HG03159 (cell line): ENCODE data around the gene MGAT4C.

Experiments
- ATAC-seq: cut with Tn5 transposase; IDR thresholded peaks from one replicate; pipeline ENCODE4 v1.9.1; 2021; ENCODE audit warnings: mild to moderate bottlenecking, moderate library complexity; ENCODE audit not compliant: unreplicated experiment

Gene MGAT4C

DNA sequence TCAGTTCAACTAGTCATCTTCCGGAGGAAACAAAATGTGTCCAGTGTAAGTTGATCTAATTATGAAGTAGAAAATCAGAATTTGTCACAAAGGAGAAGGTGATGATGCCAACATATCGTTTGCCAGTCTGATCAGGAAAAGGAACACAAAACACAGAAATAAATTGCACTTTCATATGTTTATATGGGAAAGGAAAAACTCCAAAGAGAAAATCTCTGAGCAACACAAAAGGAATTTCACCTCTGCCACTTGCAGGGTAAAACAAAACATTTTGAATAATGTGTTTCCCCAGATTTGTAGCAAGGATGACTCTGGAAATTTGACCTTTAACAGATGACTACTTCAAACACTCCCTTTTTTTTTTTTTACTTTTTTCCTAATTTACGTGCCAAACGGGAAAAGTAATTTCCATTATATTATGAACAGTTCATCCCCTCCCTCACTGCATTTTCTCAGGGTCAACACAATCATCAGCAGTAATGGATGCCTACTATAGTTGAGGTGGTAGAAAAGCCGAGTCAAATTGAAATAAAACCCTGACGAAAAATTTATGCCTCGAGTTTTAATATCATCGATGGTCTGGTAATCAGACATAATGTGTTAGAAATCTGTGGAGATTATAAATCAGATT is 25.6 kb downstream of the MGAT4C start:
- ATAC-seq = no peak

DNA sequence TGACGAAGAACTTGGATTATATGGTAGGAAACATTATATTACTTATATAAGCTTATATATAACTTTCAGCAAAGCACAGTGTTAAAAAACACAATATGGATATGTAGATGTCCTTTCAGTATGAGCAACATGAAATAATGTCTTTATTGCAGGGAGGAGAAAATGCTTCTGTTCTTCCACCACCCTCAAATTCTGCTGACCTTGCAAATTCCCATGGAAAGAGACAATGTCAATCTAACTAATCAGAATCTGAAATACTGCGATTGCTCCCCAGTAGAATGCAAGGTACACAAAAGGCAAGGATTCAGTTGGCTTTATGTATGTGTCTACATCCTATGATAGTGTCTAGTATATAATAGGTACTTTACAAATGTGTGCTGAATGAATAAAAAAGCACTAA is 26.4 kb downstream of the MGAT4C start:
- no peak for ATAC-seq

DNA sequence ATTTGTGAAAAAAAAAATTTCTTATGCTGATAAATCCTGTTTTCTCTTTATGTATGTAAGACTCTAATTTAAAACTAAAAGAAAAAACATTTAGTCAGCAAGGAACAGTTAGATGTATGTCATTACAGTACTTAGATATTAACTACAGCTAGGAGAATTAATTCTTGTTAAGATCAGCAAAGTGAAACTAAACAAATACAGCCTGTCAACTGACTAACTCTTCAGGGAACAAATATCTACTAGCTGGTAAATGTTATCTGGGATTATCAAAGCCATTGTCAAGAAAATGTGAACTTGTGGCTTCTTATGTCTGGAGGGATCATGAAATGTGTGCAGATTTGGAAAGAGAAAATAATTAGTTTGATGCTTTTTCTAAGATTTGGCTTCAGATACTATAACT is 27.5 kb downstream of the MGAT4C start:
- ATAC-seq = no peak

- ATAC-seq = no peak
Observed at GRCh38 chr12:86226481-86226880, 29.7 kb downstream of the MGAT4C start.

GRCh38 chr12:86216591-86216990 is 39.6 kb downstream of the MGAT4C start:
- ATAC-seq = no peak

- no peak for ATAC-seq
Observed at GRCh38 chr12:86213012-86213411, 43.2 kb downstream of the MGAT4C start.

DNA sequence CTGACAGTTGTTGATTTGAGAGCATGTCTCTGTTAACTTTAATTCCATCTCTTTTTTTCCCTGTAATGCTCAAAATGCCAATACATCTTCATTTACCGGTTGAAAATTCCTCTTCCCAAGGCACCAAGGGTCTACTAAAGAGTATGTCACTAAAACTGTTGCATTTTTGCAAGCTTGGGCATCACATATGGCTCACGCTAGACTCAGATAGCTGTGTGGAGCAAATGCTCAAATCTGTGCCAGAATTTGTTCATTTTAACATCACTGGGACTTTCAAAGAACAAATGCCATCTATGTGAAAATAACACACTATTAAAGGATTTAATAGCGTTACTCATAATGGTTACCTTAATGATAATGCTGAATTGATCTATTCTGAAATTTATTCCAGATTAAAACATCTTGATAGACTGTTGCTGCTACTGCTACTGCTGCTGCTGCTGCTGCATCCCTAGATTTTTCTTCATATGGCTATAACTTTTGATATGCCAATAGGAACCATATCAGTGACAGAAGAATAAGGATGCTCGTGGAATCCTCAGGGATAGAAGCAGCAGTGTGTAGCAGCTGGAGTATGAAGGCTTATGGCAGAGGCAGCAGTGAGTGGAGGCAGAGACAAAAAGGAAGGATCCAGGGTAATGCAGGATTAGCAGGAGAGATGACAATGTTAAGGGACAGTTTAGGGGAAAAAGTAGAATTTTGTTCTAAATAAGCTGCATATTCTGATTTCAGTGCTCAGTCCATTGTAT is 57.3 kb downstream of the MGAT4C start:
- no peak for ATAC-seq

DNA sequence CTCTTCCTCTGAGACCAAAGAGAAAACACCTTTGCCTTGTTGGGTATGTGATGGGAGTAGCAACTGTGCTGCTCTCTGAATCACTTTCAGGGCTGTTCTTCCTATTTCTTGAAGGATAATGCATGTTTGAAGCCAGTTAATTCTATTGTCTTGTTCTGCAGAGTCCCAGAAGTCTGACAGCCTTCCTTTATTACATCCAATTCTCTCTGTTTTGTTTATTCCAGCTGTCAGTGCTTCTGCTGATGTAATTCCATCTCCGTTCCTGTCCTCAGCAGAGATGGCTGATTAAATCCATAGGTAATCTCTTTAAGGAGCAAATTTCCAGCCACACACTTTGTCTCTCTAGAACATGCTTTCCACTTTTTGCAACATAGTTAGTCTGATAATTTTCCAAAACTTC is 59.7 kb downstream of the MGAT4C start:
- ATAC-seq = no peak

- ATAC-seq = no peak
Observed at GRCh38 chr12:86194721-86195120, 61.5 kb downstream of the MGAT4C start.

- no peak for ATAC-seq
Observed at GRCh38 chr12:86193931-86194330, 62.3 kb downstream of the MGAT4C start.

DNA sequence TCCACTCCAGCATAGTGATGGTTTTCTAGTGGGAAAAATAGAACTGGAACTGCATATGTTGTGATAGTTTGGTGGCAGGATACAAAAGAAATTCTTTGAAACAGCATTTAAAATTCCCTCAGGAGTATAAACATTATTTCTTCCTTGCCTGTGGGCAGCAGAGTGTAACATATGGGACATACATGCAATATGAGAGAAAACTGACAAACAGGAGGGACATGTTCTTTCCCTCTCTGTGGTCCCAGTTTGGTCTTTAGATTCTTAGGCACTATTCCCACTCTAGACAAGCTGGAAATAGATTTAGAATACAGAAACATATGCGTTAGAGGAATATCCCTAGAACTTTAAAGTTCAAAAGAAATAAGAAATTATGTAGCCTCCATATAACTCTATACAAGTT is 68.0 kb downstream of the MGAT4C start:
- no peak for ATAC-seq

DNA sequence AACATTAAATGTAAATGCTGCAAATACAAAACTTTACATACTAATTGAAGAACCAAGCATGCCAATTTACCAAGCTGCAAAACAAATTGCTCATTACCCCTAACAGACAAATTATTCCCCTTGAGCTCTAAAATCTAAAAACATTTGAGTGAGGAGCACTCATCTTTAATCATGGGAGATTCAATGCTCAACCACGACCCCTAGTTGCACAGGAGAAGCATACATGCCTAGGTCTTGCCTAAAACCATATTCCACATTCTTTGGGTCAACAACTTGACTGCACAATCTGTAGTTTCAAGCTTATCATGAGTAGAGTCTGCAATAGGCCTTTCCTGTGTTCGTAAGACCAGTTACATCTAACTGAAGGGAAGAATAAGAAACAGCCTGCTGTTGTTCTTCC is 69.7 kb downstream of the MGAT4C start:
- ATAC-seq = no peak

DNA sequence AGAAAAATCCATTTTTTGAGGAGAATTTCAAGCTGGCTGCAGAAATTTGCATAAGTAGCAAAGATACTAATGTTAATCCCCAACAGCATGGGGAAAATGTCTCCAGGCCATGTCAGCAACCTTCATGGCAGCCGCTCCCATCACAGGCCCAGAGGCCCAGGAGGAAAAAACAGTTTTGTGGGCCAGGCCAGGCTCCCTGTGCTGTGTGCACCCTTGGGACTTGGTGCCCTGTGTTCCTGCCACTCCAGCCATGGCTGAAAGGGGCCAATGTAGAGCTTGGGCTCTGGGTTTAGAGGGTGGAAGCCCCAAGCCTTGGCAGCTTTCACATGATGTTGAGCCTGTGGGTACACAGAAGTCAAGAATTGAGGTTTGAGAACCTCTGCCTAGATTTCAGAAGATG is 76.3 kb downstream of the MGAT4C start:
- no peak for ATAC-seq

DNA sequence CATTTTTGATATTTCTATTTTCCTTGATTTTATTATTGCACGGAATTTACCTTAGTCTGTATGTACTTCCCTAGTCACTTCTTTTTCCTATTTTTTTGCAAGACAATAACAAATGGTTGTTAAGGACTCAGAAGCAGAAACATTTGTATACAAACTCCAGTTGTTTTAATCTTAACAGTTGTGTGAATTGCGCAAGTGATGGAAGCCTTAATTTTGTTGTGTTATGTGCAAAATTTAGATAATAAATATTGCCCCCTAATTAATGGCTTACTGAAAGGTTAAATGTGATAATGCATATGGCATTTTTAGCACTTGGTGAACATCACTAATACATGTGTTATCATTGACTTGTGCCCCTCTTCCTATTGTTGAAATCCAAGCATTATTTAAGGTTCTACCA is 82.0 kb downstream of the MGAT4C start:
- no peak for ATAC-seq

DNA sequence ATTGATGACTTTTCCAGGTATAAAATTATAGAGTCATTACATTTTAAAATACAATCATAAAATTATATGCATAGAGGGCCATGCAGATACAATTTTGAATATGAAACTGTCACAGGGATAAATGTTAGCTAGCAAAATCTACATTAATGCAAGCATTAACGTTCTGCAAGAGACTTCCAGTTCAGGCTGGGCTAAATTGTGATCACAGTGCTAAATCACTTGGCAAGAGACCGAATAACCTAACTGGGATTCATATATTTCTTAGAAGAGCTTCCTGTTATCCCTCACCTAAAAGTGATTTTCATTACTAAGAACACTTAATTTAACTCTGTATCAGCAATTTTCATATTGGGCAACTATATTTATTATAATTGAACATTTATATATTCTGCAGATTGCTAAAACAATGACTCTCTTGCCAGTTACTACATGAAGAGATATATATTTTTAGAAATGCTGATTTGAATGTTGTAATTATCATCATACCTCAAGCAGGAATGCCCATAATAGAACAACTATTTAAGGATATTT is 83.2 kb downstream of the MGAT4C start:
- no peak for ATAC-seq

DNA sequence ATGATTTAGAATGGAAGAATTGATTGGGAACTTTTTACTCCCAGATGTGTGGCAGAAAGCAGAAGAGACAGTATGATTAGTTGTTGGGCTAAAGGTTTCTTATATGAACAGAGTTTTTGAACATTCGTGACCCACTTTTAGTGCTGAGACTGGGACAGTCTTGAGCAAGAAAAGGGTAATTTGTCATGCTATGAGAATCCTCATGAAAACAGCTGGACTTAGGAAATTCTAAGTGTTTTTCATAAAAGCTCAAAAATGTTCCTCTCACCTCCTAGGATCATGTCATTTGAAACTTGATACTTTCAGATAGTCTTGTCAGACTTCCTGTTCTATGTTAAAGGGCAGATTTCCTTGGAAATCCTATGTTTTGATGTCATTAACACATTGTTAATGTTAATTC is 86.1 kb downstream of the MGAT4C start:
- ATAC-seq = no peak

GRCh38 chr12:86158956-86159355 is 97.2 kb downstream of the MGAT4C start:
- ATAC-seq = no peak

- no peak for ATAC-seq
Observed at GRCh38 chr12:86154620-86155019, 101.6 kb downstream of the MGAT4C start.

DNA sequence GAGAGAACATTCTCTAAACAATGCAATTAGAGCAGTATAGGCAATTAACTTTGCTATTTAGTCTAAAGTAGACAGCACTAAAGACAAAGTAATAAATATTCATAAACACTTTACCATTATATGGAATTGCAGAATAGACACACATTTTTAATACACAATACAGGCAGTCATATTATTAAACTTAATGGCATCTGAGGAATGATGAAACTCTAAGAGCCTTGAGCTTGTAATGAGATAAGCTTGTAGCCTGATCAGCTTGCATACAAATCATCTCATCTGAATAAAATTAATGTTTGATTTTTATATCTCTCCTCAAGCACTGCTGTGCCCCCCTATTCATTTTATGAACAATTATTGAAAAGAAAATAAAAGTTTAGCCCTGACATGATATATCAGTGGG is 107.6 kb downstream of the MGAT4C start:
- no peak for ATAC-seq

GRCh38 chr12:86148071-86148470 is 108.1 kb downstream of the MGAT4C start:
- no peak for ATAC-seq

GRCh38 chr12:86145156-86145555 is 111.0 kb downstream of the MGAT4C start:
- ATAC-seq = no peak

- ATAC-seq = no peak
Observed at GRCh38 chr12:86143162-86143561, 113.0 kb downstream of the MGAT4C start.

DNA sequence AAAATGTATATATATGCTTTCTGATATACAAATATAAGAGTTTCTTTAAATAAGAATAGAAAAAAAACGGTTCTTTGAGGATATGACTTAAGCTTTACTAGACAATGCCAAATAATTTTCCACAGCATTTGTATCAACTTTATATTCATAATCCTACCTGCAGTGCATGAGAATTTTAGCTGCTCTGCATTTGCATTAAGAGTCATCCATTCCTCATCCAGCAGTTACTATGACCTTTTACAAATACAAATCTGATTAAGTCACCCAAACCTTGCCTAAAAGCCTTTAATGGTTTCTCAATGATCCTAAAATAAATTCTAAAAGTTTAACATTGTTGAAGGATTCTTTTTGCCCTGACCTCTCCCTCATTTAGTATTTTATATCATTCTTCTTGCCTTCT is 116.5 kb downstream of the MGAT4C start:
- ATAC-seq = no peak
